ENCODE measurements around the gene FGGY.
"Not testable (repeated sequence)": the region's sequence is repeated elsewhere in the genome, so short reads cannot be mapped to it uniquely, and the experiment has no call there.

Gene FGGY

DNA sequence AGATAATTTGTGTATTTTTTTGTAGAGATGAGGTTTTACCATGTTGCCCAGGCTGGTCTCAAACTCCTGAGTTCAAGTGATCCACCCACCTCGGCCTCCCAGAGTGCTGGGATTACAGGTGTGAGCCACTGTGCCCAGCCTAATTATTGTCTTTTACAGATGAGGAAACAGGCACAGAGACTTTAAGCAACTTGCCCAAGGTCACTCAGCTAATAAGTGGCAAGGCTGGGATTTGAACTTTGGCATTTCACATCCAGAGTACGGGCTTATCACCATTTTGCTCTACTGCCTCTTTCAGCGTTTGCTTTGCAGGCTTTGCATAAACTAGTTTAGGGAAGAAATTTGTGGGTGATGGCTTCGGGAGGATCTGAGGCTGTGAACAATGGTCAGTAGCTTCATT, 57.3 kb downstream of the FGGY start:
- DNase-seq = not testable (repeated sequence)

DNA sequence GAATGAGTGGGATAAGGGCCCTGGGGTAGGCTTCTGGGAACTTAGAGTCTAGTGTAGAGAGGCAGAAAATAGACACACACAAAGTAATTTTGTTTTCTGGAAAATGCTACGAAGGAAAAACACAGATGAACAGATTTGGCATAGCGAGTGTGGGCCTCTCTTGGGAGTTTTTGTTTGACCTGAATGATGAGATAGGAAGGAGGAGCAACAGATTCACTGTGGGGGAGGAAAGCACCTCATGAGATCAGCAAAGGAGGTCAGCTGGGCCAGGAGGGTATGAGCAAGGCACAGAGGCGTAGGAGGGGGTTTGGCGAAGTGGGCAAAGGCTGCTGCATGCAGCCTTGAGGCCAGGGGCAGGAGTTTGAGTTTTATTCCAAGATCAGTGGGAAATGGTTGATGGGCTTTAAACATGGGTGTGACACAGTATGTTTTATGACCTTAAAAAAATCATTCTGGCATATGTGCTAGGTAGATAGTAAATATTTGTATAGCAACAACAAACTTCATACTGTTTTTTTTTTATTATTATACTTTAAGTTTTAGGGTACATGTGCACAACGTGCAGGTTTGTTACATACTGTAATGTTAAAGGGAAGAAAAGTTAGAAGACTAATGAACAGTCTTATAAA, 57.9 kb downstream of the FGGY start:
- DNase-seq = peak in 3 of 4 experiments; percentile 19 to 45 (median 22)

DNA sequence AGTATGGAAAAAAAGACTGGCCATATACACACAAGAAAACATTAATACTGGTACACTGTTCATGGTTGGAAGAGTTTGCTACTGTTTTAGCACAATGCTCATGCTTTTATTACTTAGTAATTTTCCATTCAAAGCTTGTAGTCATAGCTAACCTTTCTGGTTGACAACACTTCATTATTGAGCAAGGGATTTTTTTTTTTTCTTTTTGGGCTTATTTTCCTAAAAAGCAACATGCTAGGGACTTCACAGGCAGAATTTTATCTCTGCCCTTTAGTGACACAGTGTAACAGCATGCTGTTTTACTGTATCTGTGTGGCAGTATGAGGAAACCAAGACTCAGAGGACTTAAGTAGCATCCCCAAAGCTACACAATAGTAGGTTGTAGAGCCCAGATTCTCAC, 58.5 kb downstream of the FGGY start:
- peak in 1 of 4 experiments; percentile 42 for DNase-seq

DNA sequence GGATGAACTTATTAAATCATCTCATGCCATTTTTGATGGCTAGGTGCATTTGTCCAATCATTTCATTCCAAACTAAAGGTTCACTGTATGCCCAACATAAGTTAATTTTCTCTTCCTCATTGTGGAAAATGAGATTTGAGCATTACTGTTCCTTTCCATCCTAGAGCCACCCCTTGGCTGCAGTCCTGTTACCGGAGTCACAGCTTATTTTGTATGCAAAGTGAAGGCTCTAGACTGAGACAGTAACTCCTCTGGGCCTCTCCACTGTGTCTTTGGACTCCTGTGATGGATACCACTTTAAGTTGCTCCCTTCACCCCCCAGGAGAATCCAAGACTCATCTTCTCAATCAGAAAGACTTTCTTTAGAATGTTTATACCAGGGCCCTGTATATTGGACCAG, 59.7 kb downstream of the FGGY start:
- no peak for DNase-seq

DNA sequence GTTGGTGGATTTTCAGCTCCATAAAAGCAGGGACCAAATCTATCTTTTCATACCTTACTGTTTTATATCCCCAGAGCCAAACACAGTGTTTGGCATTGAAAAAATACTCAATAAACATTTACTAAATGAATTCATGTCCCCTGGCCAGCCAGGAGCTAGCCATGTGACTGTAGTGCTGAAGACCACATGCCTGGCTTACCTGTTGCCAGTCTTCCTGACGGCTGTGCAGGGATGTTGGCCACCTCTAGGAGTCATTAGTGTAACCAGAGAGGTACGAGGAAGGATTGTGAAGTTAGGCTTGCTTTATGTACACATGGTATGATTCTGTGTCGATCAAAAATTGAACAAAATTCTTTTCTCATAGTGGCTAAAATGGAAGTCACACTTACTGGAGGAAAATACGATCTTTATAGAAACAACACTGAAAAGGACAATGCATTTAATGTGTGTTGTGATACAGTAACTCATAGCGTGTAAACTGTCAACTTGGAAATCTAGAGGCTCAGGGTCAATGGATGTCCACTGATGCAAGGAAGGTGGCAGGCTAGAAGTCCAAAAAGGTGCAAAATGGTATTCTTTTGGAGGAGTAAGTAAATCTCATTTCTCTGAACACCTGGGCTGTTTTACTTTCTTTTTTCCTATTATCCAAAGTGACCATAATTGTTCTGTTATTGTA, 60.9 kb downstream of the FGGY start:
- DNase-seq = no peak

DNA sequence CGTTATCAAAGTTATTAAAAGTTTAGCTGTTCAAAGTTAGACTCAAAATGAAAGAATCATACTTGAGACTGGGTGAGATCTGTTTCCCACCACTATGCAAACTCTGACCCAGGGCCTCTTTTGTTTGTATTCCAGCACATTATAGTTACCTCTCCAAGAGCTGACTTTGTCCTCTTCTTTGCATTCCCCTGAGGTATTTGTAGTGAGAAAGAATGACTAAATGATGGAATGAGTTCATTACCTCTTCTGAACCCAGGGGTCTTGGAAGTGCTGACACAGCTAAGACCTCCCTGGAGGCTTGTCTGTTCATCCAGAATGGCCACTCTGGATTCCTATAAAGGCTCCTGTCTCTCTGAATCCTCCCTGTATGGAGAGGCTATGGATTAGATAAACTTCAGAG, 62.4 kb downstream of the FGGY start:
- no peak for DNase-seq

DNA sequence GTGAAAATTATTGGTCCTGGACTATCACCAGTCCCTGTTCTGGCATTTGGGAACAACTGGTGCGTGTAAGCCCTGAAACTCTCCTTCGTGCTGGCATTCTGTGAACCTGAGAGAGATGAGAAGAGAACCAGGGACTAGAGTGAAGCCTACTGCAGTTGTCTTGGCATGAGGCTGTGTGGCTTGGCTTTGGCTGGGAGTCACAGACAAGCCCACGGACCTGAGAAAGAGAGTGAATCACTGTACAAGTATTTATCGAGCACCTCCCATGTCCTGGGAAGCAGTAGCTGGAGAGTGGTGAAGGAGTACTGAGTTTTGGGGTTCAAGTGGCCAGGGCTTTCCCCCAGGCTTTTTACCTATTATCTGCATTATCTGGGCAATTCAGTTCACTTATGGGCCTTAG, 63.3 kb downstream of the FGGY start:
- DNase-seq = no peak

DNA sequence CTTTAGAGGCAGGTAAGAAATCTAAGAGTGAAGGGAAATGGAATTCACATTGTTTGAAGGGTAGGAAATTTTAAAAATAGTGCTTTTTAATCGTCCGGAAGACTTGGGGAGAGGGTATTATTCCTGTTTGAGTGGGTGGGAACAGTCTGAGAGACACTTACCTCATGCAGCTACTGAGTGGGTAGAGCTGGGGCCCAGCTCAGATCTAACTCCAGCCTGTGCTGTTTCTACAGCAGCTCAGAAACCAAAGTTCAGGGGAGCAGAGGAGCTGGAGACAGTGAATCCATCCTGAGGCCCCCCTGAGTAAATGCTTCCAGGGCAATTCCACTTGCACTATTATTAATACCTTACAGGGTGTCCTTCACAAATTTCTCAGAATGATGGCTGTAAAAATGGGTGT, 63.8 kb downstream of the FGGY start:
- no peak for DNase-seq

DNA sequence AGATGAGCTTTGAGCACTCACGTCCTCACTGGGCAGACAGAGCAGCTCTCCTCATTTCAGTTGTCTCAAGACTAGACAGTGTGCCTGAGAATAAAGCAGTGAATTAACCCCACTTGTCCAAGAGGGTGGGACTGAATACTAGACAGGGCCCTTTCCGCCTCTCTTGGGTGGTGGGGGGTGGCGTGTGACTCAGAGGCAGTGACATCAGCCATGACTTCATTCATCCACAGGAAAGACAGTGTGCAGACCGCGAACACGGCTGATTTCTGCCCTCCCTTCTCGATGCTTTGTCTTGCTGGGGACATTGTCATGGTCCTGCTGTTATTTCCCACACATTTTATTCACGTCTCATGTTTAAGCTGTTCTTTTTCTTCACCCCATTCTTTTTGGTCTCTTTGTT, 64.9 kb downstream of the FGGY start:
- DNase-seq = no peak

DNA sequence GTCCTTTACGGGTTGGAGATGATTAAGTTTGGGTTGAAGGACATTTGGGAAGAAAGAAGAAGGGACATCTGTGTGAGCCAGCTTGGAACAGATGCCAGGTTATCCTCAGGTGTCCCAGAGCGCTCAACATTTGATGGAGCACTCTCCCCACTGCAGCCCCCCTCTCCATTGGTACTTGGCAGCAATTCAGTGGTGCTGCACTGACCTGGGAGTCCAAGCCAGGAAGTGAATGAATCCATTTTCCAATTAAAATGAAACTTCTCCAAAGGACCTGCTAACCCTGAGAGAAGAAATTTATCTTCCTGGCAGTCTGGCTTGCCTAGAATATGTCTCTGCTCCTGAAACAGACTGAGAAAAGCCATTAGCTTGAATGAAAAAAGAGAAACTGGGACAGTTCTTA, 67.1 kb downstream of the FGGY start:
- DNase-seq = no peak

DNA sequence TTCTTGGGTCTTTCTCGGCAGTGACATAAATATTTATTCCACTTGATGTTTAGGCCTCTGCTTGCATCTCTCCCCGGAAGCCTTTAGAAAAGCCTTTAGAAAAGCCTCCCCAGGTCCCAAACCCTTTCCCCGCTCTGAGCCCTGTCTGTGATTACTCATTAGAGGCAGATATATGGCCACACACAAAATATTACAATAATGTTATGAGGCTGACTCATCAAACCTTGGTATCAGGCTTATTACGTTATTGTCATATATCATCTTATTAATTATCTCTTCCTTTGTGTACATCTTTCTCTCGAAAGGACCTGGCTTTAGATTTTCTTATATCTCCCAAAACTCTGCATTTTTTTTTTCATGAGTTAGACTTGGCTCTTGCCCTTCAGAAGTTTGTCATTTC, 69.5 kb downstream of the FGGY start:
- no peak for DNase-seq

DNA sequence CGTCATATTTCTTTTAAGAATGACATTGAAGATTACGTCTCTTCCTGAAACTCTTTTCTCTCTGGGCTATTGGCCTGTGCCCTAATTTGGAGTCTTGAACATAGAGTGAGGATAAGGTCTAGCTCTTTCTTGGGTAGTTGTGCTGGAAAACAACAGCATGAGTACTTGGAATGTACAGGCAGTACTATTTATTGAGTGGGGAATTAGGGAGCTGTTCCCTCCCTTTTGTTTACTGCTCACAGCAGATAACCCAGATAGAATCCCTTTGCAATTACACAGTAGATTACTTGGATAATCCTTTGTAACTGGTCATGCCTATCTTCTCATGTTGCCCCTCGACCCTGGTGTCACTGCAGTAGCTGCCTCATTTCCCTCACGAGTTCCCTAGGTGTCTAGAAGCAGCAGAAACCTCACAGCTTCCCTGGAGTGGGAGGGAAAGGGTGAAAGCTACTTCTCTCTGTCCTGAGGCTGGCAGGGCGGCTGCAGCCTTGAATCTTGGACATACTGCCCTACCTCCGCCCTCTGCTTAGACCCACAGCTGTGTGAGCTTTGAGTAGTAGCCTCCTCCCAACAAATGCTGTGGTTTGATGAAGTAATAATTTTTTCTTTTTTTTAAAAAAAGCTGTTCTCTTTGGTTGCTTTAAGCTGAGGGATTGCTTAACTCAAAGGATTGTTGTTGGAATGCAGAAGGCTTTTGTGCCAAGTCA, 70.6 kb downstream of the FGGY start:
- DNase-seq = peak; percentile 66 to 84 (median 83)

DNA sequence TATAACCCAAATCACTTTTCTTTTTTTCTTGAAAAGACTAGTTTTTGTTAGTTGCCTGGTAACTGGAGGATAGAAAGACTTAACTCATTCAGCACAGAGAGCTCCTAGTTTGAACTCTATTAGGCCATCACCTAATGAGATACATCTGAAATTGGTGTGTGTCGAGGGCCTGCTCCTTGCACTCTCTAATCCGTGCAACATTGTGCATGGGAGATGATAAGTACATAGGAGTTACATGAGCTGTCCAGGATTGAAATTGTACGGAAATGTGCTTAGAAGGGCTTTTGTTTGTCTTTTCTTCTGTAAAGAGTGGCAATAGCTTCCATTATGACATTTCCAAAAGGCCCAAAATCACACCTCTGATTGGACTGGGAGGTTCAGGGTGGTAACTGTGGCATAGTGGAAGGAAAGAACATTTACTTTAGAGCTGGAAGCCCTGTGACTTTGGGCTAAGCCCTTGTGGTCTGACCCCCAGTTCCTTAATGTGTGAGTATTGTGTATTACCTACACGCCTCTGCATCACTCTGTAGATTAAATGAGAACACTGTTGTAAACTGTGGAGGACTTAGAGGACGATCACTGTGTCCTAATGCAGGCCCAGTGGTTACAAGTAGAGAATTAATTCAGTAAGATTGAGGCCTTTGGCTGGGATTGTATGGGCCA, 71.2 kb downstream of the FGGY start:
- peak in 2 of 4 experiments; percentile 20 to 27 for DNase-seq

DNA sequence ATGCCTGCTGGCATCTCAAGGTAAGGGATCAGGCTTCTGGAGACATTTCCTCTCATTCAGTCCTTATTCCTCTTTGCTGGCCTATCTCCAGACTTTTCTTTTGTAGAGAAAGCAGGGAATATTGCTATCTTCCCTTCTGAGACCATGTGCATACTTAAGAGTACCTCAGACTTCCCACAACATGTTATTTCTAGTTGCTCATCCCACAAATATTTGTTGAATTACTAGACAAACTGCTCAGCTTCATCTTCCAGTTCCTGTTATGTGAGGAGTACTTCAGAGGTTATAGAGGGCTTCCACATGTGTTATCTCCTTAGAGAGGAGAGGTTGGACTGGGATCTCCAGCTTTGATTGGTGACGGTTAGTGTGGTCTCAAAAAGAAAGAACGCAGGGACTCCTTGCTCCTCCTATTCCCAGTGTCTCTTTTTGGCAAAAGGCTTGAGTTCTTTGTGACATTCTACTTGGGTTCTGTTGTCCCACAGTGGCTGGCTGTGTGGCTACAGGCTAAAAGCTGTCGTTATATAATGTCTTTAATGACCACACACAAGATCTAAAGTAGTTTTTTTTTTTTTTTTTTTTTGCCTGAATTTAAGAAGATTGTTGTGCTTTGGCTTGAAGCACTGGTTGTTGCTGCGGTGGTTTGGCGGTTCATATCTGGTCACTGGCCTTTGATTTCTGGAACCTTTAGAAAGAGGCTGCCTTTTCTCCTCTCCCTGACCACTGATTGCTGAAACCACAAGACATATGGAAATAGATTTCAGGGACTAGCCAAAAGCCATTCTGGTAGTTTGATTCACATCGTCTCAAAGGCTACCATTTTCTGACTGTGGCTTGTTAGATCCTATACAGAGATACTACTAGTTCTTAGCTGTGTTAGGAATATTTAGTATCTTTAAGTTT, 78.7 kb downstream of the FGGY start:
- no peak for DNase-seq

DNA sequence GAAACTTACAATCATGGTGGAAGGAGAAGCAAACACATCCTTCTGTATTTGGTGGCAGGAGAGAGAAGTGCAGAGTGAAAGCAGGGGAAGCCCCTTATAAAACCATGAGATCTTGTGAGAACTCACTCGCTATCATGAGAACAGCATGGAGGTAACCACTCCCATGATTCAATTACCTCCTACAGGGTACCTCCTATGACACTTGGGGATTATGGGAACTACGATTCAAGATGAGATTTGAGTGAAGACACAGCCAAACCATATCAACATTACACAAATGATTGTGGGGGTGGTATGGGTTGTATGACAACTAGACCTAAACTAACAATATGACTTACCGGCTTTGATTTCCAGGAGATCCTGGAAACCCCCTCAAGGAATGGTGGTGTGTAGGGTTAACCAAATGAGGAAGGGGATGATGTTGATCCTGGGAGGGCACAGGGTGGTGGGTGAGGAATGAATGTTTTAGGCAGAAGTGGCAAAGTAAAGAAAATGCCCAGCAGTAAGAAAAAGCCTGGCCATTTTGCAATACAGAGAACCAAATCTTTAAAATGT, 80.5 kb downstream of the FGGY start:
- DNase-seq = no peak

DNA sequence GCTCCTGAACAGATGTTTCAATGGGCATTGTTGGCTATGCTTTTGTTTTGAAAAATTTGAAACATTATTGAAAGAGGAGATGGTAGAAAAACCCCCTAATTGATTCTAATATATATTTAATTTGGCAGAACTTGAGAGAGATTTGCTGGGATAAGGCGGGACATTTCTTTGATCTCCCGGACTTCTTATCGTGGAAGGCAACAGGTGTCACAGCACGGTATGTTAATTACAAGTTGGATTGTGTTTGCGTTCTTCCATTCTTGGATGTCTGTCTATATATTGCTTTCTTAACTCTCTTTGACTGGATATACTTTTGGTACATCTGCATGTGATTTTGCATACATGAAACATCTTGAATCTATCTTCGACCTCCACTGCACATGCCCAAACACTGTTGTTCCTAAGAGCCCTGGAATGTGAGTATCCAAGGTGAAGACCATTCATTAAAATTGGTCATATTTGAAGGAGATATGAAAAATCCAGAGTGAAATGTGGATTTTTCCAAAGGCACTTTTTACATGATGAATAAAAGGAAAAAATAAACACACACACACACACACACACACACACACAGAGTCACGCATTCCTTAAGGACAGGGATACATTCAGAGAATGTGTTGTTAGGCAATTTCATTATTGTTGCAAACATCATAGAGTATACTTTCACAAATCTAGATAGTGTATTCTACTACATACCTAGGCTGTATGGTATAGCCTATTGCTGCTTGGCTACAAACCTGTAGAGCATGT, 81.9 kb downstream of the FGGY start:
- no peak for DNase-seq

DNA sequence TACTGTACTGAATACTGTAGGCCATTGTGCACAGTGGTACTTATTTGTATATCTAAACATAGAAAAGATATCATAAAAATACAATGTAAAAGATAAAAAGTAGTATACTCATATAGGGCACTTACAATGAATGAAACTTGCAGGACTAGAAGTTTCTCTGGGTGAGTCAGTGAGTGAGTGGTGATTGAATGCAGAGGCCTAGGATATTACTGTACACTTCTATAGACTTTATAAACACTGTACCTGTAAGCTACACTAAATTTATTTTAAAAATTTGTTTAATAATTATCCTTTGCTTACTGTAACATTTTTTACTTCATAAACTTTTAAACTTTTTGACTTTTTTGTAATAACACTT, 82.5 kb downstream of the FGGY start:
- DNase-seq = no peak

DNA sequence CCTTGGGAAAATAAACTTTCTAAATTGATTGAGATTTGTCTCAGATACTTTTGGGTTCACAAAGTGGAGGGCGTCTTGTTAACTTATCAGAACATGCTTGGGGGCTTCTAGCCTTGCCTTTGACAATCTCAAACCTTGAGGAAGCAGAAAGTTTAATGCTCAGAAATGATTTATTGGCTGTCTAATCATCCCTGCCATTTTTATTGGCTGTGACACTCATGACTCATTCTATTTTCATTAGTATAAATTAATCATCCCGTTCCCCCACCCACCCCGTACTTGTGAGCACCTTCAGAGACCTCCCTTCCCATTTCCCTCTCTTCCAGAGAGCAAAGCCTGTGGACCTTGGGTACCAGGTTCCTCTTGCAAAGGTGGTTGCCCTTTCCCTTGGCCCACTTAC, 87.1 kb downstream of the FGGY start:
- DNase-seq = no peak

DNA sequence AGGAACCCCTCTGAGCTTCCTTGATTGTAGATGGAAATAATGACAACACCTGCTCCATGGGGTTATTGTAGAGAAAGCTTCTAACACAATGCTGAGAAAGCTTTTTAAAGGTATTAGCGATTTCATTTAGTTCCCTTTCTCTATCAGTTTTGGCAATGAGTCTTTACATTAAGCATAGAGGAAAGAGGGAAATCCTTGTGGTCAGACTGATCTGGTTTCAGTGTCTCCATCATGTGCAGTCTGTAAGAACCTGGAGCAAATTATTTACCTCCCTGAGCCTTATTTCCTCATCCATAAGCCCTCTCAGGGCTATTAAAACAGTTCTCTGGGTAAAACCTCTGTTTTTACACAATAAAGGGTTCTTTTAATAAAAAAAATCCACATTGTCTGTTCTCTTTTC, 87.5 kb downstream of the FGGY start:
- DNase-seq = no peak

DNA sequence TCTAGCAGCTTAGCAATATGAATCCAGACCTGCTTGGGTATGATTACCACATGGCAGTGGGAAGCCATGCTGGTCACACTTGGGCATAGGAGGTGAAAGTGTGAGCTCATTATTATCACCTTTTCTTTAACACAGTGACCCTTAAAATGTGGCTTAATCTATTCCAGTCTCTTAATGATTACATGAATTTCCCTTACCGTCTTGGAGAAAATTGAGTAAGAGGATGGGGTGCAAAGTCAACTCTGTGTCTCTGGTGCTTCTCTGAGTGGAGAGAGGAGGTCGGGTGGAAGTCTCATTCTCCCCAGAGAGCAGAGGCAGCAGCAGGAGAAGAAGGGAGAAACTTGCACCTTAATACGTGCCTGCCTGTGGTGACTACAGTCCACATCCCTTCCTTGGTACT, 91.3 kb downstream of the FGGY start:
- DNase-seq = no peak

DNA sequence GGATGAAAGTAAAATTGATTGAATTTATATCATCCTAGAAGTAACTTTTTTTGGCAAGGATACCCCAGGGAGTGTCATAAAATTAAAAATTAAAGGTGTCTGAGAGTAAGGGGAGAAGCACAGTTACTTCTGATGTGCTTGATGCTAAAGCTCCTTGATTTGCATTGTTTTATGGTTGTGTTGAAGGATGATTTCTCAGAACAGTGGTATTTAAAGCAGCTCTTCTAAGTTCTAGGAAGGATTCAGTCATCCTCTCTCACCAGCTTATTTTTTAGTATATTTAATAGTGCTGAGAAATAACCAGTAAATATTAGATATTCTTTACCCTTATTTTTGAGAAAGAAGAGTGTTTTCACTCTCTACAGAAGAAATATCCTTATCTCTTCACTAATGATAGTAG, 93.0 kb downstream of the FGGY start:
- DNase-seq = no peak

DNA sequence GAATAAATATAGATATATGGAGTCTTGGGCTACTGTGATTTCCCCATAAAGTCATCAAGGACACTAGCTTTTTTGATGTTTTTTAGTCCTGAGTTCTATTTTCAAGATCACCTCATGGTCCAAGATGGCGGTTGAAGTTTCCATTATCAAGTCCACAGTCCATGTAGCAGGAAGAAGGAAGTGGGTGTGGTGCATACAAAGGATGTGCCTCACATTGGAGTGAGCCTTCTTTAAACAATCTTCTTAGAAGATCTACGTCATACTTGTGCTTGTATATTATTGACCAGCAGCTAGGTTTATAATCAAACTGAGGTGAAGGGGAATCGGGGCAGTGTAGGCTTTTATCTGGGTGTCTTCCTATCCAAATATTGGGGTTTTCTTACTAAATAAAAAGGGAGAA, 93.4 kb downstream of the FGGY start:
- no peak for DNase-seq

Data from suppressor macrophage (primary cell).